Measurements from ENCODE around the gene CTBP2.

GRCh38 chr10:125151553-125152449, 8.6 kb downstream of the CTBP2 start:
- TF ChIP-seq POLR2A (IDR thresholded peaks at IDR 0.05) (no peak), CTCF (IDR thresholded peaks at IDR 0.05) (no peak)

Measured in right lobe of liver (tissue), 4 donors.